HG03039 (cell line): Measurements from ENCODE around the gene AKAP17A.

Source experiments
- ATAC-seq: cut with Tn5 transposase; IDR thresholded peaks from one replicate; pipeline ENCODE4 v1.9.1; 2021; ENCODE audit warnings: mild to moderate bottlenecking, moderate library complexity; ENCODE audit not compliant: unreplicated experiment

AKAP17A gene

DNA sequence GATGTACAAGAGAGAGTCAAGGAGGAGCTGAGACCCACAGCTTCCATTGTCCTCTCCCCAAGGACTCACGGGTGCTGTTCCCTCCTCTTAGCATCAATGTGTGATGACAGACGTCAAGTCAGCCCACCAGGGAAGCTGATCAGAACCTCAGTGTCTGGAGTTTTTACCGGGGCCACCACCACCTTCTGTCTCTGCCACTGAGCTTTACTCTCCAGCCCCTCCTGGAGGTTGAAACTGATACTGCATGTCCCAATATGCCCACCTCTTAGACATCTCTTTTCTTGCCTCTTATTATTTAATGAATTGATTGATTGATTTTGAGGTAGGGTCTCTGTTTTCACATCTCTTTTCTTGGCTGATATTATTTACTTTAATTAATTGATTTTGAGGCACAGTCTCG, 10.3 kb upstream of the AKAP17A start:
- ATAC-seq: no peak

DNA sequence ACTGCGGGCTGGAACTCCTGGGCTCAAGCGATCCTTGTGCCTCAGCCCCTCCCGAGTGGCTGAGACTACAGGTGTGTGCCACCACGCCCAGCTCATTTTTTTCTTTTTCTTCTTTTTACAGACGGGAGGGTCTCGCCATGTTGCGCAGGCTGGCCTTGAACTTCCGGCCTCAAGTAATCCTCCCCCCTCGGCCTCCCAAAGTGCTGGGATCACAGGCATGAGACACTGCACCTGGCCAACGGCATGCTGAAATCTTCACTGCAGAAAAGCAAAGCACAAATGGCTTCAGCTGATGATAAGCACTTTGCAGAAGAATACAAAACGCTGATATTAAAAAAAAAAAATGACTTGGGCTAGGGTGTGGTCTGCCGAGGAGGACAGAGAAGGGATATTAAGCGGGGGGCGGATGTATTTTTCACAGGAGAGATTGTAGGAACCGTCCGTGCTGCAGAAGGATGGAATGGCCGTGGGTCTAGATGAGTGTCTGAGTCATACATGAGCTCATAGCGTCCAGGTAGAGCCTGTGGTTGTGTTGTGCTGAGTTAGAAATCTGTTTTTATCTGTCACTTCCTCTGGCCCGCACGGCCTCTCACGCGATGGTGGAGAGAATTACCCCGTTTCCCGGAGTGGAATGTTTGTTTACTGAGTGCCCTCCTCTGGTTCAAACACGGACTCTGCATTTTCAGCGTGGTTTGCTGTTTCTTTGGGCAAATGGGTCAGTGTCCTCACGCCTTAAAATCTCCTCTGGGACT, 8.5 kb upstream of the AKAP17A start:
- peak; percentile 79 for ATAC-seq

- ATAC-seq: no peak
Measured at GRCh38 chrX:1584237-1585011, 7.0 kb upstream of the AKAP17A start.

DNA sequence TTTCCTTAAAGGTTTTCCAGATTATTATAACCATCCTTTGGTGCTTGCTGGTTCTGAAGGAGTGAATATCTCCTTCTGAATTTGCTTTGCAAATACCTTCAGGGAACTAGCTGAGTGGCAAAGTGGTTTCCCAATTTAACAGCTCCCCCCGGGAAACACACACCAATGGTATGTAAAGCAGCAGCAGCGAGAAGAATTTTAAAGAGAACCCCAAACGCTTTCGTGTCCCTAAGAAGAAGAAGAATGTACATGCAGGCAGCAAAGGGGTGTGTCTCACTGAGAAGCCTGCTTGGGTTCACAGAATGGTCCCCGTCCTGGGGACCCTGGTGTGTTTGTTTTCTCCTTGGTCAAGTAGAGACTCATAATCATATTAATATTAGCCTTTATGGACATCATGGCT, 4.2 kb upstream of the AKAP17A start:
- ATAC-seq: no peak

DNA sequence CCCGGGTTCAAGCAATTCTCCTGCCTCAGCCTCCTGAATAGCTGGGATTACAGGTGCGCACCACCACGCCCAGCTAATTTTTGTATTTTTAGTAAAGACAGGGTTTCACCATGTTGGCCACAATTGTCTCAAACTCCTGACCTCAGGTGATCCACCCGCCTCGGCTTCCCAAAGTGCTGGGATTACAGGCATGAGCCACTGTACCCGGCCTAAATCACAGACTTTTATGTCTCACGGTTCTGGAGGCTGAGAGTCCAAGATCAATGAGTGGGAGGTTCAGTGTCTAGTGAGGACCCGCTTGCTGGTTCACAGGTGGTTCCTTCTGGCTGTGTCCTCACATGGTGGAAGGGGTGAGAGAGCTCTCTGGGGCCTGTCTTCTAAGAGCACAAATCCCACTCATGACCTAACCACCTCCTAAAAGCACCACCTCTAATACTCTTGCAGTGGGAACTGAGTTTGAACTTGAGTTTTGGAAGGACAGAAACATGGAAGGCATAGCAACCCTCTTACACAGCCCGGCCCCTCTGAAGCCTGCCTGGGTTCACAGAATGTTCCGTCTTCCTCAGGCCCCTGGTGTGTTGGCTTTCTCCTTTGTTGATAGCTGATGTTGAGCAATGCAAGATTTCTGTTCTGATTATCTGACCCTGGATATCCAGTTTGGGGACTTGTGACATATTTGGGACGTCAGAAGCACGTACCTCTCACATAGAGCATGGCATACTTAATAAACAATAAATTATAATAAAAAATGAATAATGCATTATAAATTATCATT, 1.9 kb upstream of the AKAP17A start:
- no peak for ATAC-seq

- ATAC-seq: no peak
Measured at GRCh38 chrX:1591863-1592469, 562 bp downstream of the AKAP17A start.

- peak; percentile 28 for ATAC-seq
Measured at GRCh38 chrX:1592470-1593142, 1.2 kb downstream of the AKAP17A start.

DNA sequence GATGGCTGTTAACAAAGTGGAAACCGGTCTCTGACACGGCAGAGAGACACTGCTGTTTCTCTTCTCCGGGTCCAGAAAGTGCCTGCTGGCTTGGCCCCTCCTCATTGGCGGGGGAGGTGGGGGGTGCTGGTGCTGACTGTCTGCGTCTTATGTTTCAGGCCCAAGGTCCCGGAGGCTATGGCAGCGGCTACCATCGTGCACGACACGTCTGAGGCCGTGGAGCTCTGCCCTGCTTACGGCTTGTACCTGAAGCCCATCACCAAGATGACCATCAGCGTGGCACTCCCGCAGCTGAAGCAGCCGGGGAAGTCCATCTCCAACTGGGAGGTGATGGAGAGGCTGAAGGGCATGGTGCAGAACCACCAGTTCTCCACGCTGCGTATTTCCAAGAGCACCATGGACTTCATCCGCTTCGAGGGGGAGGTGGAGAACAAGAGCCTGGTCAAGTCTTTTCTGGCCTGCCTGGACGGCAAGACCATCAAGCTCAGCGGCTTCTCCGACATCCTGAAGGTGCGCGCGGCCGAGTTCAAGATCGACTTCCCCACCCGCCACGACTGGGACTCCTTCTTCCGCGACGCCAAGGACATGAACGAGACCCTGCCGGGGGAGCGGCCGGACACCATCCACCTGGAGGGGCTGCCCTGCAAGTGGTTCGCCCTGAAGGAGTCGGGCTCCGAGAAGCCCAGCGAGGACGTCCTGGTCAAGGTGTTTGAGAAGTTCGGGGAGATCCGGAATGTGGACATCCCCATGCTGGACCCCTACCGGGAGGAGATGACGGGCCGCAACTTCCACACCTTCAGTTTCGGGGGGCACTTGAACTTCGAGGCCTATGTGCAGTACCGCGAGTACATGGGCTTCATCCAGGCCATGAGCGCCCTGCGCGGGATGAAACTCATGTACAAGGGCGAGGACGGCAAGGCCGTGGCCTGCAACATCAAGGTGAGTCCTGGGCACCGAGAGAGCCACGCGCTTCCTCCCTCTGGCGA, 2.2 kb downstream of the AKAP17A start:
- no peak for ATAC-seq

- ATAC-seq: no peak
Measured at GRCh38 chrX:1595711-1596060, 4.3 kb downstream of the AKAP17A start.

GRCh38 chrX:1596676-1597344, 5.4 kb downstream of the AKAP17A start:
- ATAC-seq: no peak

DNA sequence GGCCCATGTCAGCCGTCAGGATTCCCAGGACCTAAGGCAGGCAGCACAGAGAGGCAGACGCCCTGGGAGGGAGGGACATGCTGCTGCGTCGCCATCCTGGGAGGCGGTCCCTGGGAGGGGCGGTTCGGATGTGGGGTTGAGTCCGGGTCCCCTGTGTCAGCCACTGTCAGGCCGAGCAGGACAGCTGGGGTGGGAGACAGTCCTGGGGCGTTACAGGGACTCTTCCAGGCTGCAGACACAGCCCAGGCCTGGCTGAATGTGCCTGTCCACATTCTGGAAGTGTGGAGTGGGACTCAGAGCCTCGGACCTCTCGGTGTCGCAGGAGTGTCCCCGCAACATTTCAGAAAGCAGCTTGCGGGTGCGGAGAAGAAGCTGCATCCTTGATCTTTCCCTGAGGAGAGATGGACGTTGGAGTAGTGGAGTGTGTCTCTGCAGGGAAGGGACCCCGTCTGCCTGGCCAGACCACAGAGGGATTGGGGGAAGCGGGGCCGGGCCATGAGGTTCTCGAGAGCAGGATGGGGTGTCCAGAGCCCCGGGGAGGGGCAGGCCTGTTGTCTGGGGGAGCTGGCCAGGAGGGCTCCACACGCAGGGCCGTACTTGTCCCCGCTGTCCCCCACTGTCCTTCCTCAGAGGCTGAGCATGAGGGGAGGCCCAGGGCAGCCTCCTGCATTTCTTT, 6.1 kb downstream of the AKAP17A start:
- no peak for ATAC-seq

- ATAC-seq: no peak
Measured at GRCh38 chrX:1598021-1598875, 6.8 kb downstream of the AKAP17A start.

GRCh38 chrX:1598876-1599790, 7.7 kb downstream of the AKAP17A start:
- ATAC-seq: no peak

DNA sequence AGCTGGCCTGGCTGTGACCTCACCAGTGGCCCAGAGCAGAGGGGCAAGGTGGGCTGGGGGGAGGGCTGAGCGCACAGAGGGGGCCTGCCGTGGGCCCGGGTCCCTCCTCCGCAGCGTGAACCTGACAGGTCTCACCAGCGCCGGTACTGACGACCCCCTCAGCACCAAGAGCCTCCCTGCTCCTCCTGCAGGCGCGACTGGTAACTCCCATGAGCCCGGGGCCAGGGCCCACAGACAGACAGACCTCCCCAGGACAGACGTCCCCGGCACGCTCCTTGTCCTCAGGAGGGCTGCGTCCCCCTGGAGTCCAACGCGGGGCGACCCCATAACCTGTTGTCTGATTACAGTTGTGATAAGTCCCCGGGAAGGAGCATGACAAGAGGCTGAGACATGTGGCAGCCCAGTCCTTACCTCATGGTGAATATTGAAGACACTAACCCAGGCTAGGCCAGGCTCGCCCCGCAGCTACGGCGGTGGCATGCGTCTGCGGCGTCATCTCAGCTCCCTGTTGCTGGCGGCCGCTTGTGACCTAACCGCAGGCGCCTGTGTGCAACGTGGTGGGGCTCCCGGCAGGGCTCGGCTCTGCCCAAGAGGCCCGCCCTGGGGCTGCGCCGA, 8.5 kb downstream of the AKAP17A start:
- ATAC-seq: no peak

DNA sequence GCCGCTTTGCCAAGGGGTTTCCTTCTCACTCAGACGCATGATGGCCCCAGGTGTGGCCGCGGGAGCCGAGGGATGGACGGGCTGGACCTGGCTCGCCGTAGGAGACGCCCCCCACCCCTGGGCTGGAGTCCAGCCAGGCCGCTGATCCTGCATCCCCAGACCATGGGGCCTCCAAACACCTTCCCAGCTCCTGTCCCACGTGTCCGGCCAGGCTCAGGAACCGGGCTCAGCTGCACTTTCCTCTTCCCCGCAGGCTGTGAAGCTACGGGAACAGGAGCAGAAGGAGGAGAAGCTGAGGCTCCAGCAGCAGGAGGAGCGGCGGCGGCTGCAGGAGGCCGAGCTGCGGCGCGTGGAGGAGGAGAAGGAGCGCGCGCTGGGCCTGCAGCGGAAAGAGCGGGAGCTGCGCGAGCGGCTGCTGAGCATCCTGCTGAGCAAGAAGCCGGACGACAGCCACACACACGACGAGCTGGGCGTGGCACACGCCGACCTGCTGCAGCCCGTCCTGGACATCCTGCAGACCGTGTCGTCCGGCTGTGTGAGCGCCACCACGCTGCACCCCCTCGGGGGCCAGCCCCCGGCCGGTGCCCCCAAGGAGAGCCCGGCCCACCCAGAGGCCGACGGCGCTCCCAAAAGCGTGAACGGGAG, 9.1 kb downstream of the AKAP17A start:
- no peak for ATAC-seq
